ENCODE data around the gene RALGPS2. TPM values are rescaled to one million over a fixed set of nuclear protein-coding genes. Genes with fewer than 3 reads are reported as not detected.

The RALGPS2 gene
- total and polyA plus RNA-seq, 2 donors (not counting 1 experiment from before 2014, with no cell fraction given), result 59.6 to 251 TPM

GRCh38 chr1:178682429-178682828, 42.6 kb upstream of the RALGPS2 start:
- Histone ChIP-seq H3K4me2 (replicated peaks; ENCODE audit: low read depth, low read length, poor library complexity, severe bottlenecking) (no peak overlapping the region), H3K27me3 (replicated peaks in 1 of 4; ENCODE audit: control extremely low read depth in 1 of 4, control insufficient read depth in 3 of 4, insufficient read depth in 4 of 4, low read length in 3 of 4) (no peaks in the 10 kb centered on the region), H3K9me3 (ENCODE audit: control extremely low read depth in 1 of 3, control insufficient read depth in 2 of 3, insufficient read depth in 1 of 3, low read length in 2 of 3) (peaks cover 0 to 5% (median under 1%) of the 10 kb centered on the region in 3 donors), H3K27ac (ENCODE audit: low read length in 2 of 2) (peak overlapping the region in 1 of 2 donors; percentile 20), H3K36me3 (replicated peaks in 1 of 2; ENCODE audit: control extremely low read depth in 1 of 2, control insufficient read depth in 1 of 2, extremely low read depth in 1 of 2, insufficient read depth in 2 of 2, low read length in 1 of 2) (no peaks in the 10 kb centered on the region), H3K79me2 (ENCODE audit: control insufficient read depth, insufficient read depth, low read length) (no peaks in the 10 kb centered on the region), H3K4me1 (ENCODE audit: control insufficient read depth in 2 of 2, insufficient read depth in 2 of 2, low read length in 2 of 2) (peaks cover 27 to 40% of the 10 kb centered on the region in 2 donors), H3K4me3 (ENCODE audit: control extremely low read depth in 1 of 5, extremely low read depth in 1 of 5, insufficient read depth in 1 of 5, low read depth in 2 of 5, low read length in 4 of 5) (no peak overlapping the region), H4K20me1 (ENCODE audit: control insufficient read depth, insufficient read depth, low read length, poor library complexity, severe bottlenecking) (no peaks in the 10 kb centered on the region), H3K9ac (ENCODE audit: low read length) (no peak overlapping the region), H2AFZ (ENCODE audit: insufficient read depth, low read depth, low read length, poor library complexity, severe bottlenecking) (peak overlapping the region; percentile 51)
- no CpG with 5 or more reads among the region's 2 CpGs for WGBS (ENCODE audit: insufficient coverage)
- ChIA-PET POLR2A (no interaction called here), CTCF (interaction anchor here (0.6 to 2.5 kb wide), 4 partner anchors 37 to 140 kb away, joined by 3 to 8 read pairs (median 6); no protein-coding TSS in a partner anchor)
- Mint-ChIP-seq H3K4me3 (no peak overlapping the region), H3K27ac (peak overlapping the region; percentile 56), H3K27me3 (no peaks in the 10 kb centered on the region), H3K9me3 (ENCODE audit: insufficient read depth) (peaks cover 2% of the 10 kb centered on the region), H3K4me1 (peaks cover 49% of the 10 kb centered on the region)
- intact Hi-C loops (cut with micrococcal nuclease), result loop anchor here (5.0 kb wide), 1 partner anchor 35 kb away; no protein-coding TSS in a partner anchor
- no peak for TF ChIP-seq CTCF (IDR thresholded peaks at IDR 0.05)
- no peak for DNase-seq
- no peak for ATAC-seq (ENCODE audit: low read depth)

GRCh38 chr1:178682886-178683285, 42.2 kb upstream of the RALGPS2 start:
- Histone ChIP-seq H4K20me1 (ENCODE audit: control insufficient read depth, insufficient read depth, low read length, poor library complexity, severe bottlenecking) (no peaks in the 10 kb centered on the region), H3K9me3 (ENCODE audit: control extremely low read depth in 1 of 3, control insufficient read depth in 2 of 3, insufficient read depth in 1 of 3, low read length in 2 of 3) (peaks cover 0 to 3% (median 0%) of the 10 kb centered on the region in 3 donors), H3K36me3 (replicated peaks in 1 of 2; ENCODE audit: control extremely low read depth in 1 of 2, control insufficient read depth in 1 of 2, extremely low read depth in 1 of 2, insufficient read depth in 2 of 2, low read length in 1 of 2) (no peaks in the 10 kb centered on the region), H2AFZ (ENCODE audit: insufficient read depth, low read depth, low read length, poor library complexity, severe bottlenecking) (no peak overlapping the region), H3K4me1 (ENCODE audit: control insufficient read depth in 2 of 2, insufficient read depth in 2 of 2, low read length in 2 of 2) (peaks cover 27 to 40% of the 10 kb centered on the region in 2 donors), H3K9ac (ENCODE audit: low read length) (no peak overlapping the region), H3K4me3 (ENCODE audit: control extremely low read depth in 1 of 5, extremely low read depth in 1 of 5, insufficient read depth in 1 of 5, low read depth in 2 of 5, low read length in 4 of 5) (no peak overlapping the region), H3K27ac (ENCODE audit: low read length in 2 of 2) (peak overlapping the region in 1 of 2 donors; percentile 20), H3K4me2 (replicated peaks; ENCODE audit: low read depth, low read length, poor library complexity, severe bottlenecking) (no peak overlapping the region), H3K79me2 (ENCODE audit: control insufficient read depth, insufficient read depth, low read length) (no peaks in the 10 kb centered on the region), H3K27me3 (replicated peaks in 1 of 4; ENCODE audit: control extremely low read depth in 1 of 4, control insufficient read depth in 3 of 4, insufficient read depth in 4 of 4, low read length in 3 of 4) (no peaks in the 10 kb centered on the region)
- ATAC-seq (ENCODE audit: low read depth) (no peak), DNase-seq (no peak)
- ChIA-PET CTCF (interaction anchor here (0.6 to 2.5 kb wide), 6 partner anchors 18 to 140 kb away, joined by 3 to 8 read pairs (median 4); no protein-coding TSS in a partner anchor), POLR2A (interaction anchor here (0.6 kb wide), 1 partner anchor 114 kb away, joined by 3 read pairs; no protein-coding TSS in a partner anchor)
- TF ChIP-seq EZH2 (IDR thresholded peaks at IDR 0.05; ENCODE audit: borderline replicate concordance, insufficient read depth, low read depth, low read length, poor library complexity, severe bottlenecking), result no peak
- TF ChIP-seq CTCF (IDR thresholded peaks at IDR 0.05), result no peak
- H3K9me3 Mint-ChIP-seq (ENCODE audit: insufficient read depth), result peaks cover 2% of the 10 kb centered on the region
- intact Hi-C loops (cut with micrococcal nuclease), result loop anchor here (5.0 kb wide), 1 partner anchor 34 kb away; no protein-coding TSS in a partner anchor
- no peak overlapping the region for H3K4me3 Mint-ChIP-seq
- H3K27me3 Mint-ChIP-seq, result no peaks in the 10 kb centered on the region
- H3K27ac Mint-ChIP-seq, result peak overlapping the region; percentile 56
- WGBS (ENCODE audit: insufficient coverage), result no CpG with 5 or more reads among the region's 2 CpGs
- peaks cover 52% of the 10 kb centered on the region for H3K4me1 Mint-ChIP-seq

All from B cell (primary cell).